HepG2 (cell line): ENCODE measurements around the gene TRMT1. TPM values are rescaled to one million over a fixed set of nuclear protein-coding genes. Genes with fewer than 3 reads are reported as not detected.
A peak's percentile ranks its signal among the peaks of the same experiment; 100 is the strongest.

Source experiments
- ASH2L ChIP-seq: fragments of 300-600, 200-600 bp; sonication (generic); IDR thresholded peaks from 2 replicates; pipeline ENCODE4 v1.7.0; 2017; ENCODE audit warnings: low read depth, mild to moderate bottlenecking, moderate library complexity, mixed read lengths, low read length; ENCODE audit not compliant: insufficient read length
- FOXA1 ChIP-seq, 2 experiments: fragments of 450-650 bp in 1 of 2; sonication (generic) in 1 of 2; formaldehyde crosslinking in 1 of 2; IDR thresholded peaks; 2 replicates each; pipeline versions ENCODE4 v1.4.0 to v1.6.1; 2016 to 2020; ENCODE audit warnings: missing genetic modification reagents in 1 of 2
- FOXP1 ChIP-seq, 2 experiments: fragments of 450-650 bp in 1 of 2; IDR thresholded peaks; 2 replicates each; pipeline ENCODE4 v1.6.1; 2017 to 2018; ENCODE audit warnings: antibody characterized with exemption in 1 of 2
- HMG20A ChIP-seq: IDR thresholded peaks from 2 replicates; pipeline ENCODE4 v1.6.1; 2016; ENCODE audit warnings: borderline replicate concordance
- KAT7 ChIP-seq: IDR thresholded peaks from 2 replicates; pipeline ENCODE4 v1.6.1; 2018; ENCODE audit warnings: borderline replicate concordance, missing compliant biosample characterization
- PHF21A ChIP-seq: sonication (generic); formaldehyde crosslinking; IDR thresholded peaks from 2 replicates; pipeline ENCODE4 v1.5.0; 2020; ENCODE audit warnings: mild to moderate bottlenecking, missing genetic modification reagents
- PITX1 ChIP-seq: sonication (generic); formaldehyde crosslinking; IDR thresholded peaks from 2 replicates; pipeline ENCODE4 v1.5.1; 2020; ENCODE audit warnings: mild to moderate bottlenecking, missing genetic modification reagents
- SP1 ChIP-seq, 2 experiments: fragments of 450-650 bp in 1 of 2; sonication (generic) in 1 of 2; formaldehyde crosslinking in 1 of 2; IDR thresholded peaks; 2 replicates each; pipeline versions ENCODE4 v1.4.0 to v1.6.1; 2016 to 2020; ENCODE audit warnings: missing genetic modification reagents in 1 of 2
- TBX3 ChIP-seq: fragments of 450-650 bp; IDR thresholded peaks from 2 replicates; pipeline ENCODE4 v1.6.1; 2017; ENCODE audit warnings: antibody characterized with exemption, mild to moderate bottlenecking, inconsistent platforms, borderline replicate concordance
- ZNF121 ChIP-seq: sonication (generic); formaldehyde crosslinking; IDR thresholded peaks from 2 replicates; pipeline ENCODE4 v1.5.0; 2020; ENCODE audit warnings: mild to moderate bottlenecking, missing genetic modification reagents
- ZNF143 ChIP-seq: sonication (generic); formaldehyde crosslinking; IDR thresholded peaks from 2 replicates; pipeline ENCODE4 v1.4.0; 2020; ENCODE audit warnings: missing genetic modification reagents
- ZNF205 ChIP-seq: IDR thresholded peaks from 2 replicates; pipeline ENCODE4 v1.6.1; 2018; ENCODE audit warnings: missing biosample characterization, missing genetic modification reagents
- polyA plus RNA-seq, 8 experiments: library from polyadenylated mRNA; depleted of rRNA in 3 of 8; stranded (reverse) in 7 of 8; unstranded in 1 of 8; fragments of >200 nt; fragmentation: Illumina TruSeq in 4 of 8; extraction: Trizol in 4 of 8; gene quantifications; 2 replicates each; pipeline versions ENCODE4 v1.2.1 to v1.2.3, GENCODE V29; 2011 to 2016; ENCODE audit warnings: low read depth in 4 of 8, missing spikeins in 1 of 8, mixed read lengths in 1 of 8; ENCODE audit not compliant: insufficient read depth in 1 of 8
- total RNA-seq, 5 experiments: library from RNA; depleted of rRNA; stranded (reverse); fragments of >200 nt; fragmentation: Illumina TruSeq; extraction: Trizol; gene quantifications; 2 replicates each; pipeline ENCODE4 v1.2.3, GENCODE V29; 2016; ENCODE audit warnings: low read depth in 1 of 5
- TF ChIP-seq, protein P1 (sequence below): sonication (generic); formaldehyde crosslinking; IDR thresholded peaks from 2 replicates; pipeline ENCODE4 v1.4.0; 2020; ENCODE audit warnings: low read depth, mild to moderate bottlenecking, missing genetic modification reagents
- TF ChIP-seq, protein P2 (sequence below): sonication (generic); formaldehyde crosslinking; IDR thresholded peaks from 2 replicates; pipeline ENCODE4 v1.4.0; 2020; ENCODE audit warnings: mild to moderate bottlenecking, missing genetic modification reagents
- TF ChIP-seq, protein P3 (sequence below): sonication (generic); formaldehyde crosslinking; IDR thresholded peaks from 2 replicates; pipeline ENCODE4 v1.8.1; 2022; ENCODE audit warnings: mild to moderate bottlenecking, missing genetic modification reagents
- TF ChIP-seq, protein P4 (sequence below): sonication (generic); formaldehyde crosslinking; IDR thresholded peaks from 2 replicates; pipeline ENCODE4 v1.5.1; 2020; ENCODE audit warnings: missing genetic modification reagents, mild to moderate bottlenecking, borderline replicate concordance
- TF ChIP-seq, protein P5 (sequence below): sonication (generic); formaldehyde crosslinking; IDR thresholded peaks from 2 replicates; pipeline ENCODE4 v1.8.1; 2023; ENCODE audit warnings: mild to moderate bottlenecking, missing genetic modification reagents

Gene TRMT1
- total and polyA plus RNA-seq, 2 of the 13 experiments (the other 11 are each of a cell fraction or from before 2014, with no cell fraction given), result 35.5 to 44.1 TPM

DNA sequence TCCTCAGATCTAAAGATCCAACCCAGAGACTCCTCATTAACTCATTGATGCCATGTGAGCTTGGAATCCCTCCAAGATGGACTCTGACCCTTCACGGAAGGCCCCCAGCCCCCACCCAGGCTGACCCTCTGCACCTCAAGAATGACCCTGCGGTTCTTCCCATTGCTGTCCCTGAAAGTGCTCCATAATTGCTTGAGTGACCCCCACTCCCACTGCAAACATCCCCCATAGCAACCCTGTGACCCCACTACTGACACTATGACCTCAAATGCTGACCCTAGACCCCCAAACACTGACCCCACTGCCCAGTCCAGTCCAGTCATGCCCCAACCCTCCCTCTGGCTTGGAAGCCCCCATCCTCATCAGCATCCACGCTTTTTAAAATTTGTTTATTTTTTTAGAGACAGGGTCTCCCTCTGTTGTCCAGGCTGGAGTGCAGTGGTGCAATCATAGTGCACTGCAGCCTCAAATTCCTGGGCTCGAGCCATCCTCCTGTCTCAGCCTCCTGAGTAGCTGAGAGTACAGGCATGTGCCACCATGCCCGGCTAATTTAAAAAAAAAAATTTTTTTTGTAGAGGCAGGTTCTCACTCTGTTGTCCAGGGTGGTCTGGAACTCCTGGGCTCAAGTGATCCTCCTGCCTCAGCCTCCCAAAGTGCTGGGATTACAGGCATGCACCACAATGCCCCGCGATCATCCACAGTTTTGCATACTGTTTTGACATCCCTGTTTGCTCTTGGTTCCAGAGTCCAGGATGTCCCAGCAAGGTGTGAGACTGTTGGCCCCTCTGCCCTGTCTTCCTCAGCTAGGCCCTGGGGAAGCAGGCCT lies 14.7 kb downstream of the TRMT1 start (continued):
- TF ChIP-seq, protein P1, sequence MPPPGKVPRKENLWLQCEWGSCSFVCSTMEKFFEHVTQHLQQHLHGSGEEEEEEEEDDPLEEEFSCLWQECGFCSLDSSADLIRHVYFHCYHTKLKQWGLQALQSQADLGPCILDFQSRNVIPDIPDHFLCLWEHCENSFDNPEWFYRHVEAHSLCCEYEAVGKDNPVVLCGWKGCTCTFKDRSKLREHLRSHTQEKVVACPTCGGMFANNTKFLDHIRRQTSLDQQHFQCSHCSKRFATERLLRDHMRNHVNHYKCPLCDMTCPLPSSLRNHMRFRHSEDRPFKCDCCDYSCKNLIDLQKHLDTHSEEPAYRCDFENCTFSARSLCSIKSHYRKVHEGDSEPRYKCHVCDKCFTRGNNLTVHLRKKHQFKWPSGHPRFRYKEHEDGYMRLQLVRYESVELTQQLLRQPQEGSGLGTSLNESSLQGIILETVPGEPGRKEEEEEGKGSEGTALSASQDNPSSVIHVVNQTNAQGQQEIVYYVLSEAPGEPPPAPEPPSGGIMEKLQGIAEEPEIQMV (CRISPR knock-in tag), result no peak
- TF ChIP-seq PITX1 (CRISPR knock-in tag), result peak; percentile 34; the same call in 1 of the 2 replicates
- TF ChIP-seq, protein P2, sequence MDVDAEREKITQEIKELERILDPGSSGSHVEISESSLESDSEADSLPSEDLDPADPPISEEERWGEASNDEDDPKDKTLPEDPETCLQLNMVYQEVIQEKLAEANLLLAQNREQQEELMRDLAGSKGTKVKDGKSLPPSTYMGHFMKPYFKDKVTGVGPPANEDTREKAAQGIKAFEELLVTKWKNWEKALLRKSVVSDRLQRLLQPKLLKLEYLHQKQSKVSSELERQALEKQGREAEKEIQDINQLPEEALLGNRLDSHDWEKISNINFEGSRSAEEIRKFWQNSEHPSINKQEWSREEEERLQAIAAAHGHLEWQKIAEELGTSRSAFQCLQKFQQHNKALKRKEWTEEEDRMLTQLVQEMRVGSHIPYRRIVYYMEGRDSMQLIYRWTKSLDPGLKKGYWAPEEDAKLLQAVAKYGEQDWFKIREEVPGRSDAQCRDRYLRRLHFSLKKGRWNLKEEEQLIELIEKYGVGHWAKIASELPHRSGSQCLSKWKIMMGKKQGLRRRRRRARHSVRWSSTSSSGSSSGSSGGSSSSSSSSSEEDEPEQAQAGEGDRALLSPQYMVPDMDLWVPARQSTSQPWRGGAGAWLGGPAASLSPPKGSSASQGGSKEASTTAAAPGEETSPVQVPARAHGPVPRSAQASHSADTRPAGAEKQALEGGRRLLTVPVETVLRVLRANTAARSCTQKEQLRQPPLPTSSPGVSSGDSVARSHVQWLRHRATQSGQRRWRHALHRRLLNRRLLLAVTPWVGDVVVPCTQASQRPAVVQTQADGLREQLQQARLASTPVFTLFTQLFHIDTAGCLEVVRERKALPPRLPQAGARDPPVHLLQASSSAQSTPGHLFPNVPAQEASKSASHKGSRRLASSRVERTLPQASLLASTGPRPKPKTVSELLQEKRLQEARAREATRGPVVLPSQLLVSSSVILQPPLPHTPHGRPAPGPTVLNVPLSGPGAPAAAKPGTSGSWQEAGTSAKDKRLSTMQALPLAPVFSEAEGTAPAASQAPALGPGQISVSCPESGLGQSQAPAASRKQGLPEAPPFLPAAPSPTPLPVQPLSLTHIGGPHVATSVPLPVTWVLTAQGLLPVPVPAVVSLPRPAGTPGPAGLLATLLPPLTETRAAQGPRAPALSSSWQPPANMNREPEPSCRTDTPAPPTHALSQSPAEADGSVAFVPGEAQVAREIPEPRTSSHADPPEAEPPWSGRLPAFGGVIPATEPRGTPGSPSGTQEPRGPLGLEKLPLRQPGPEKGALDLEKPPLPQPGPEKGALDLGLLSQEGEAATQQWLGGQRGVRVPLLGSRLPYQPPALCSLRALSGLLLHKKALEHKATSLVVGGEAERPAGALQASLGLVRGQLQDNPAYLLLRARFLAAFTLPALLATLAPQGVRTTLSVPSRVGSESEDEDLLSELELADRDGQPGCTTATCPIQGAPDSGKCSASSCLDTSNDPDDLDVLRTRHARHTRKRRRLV (CRISPR knock-in tag), result peak; percentile 99
- peak; percentile 79; the same call in 1 of the 2 replicates for TF ChIP-seq PHF21A (CRISPR knock-in tag)
- TF ChIP-seq TBX3, result peak; percentile 74; the same call in 1 of the 2 replicates
- TF ChIP-seq, protein P3, sequence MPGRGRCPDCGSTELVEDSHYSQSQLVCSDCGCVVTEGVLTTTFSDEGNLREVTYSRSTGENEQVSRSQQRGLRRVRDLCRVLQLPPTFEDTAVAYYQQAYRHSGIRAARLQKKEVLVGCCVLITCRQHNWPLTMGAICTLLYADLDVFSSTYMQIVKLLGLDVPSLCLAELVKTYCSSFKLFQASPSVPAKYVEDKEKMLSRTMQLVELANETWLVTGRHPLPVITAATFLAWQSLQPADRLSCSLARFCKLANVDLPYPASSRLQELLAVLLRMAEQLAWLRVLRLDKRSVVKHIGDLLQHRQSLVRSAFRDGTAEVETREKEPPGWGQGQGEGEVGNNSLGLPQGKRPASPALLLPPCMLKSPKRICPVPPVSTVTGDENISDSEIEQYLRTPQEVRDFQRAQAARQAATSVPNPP (CRISPR knock-in tag), result 0 out of 2 replicates have a peak, but pooled peaks have one; percentile 12
- no peak for TF ChIP-seq FOXP1 (IDR thresholded peaks at IDR 0.05)
- peak; percentile 49; the same call in 1 of the 2 replicates for TF ChIP-seq FOXP1 (CRISPR knock-in tag; IDR thresholded peaks at IDR 0.05)
- 0 out of 2 replicates have a peak, but pooled peaks have one; percentile 50 for TF ChIP-seq ZNF121 (CRISPR knock-in tag)
- no peak for TF ChIP-seq ASH2L
- peak; percentile 72 for TF ChIP-seq ZNF143 (CRISPR knock-in tag)
- TF ChIP-seq KAT7 (CRISPR knock-in tag), result no peak
- TF ChIP-seq FOXA1 (IDR thresholded peaks at IDR 0.05), result no peak
- TF ChIP-seq FOXA1 (CRISPR knock-in tag; IDR thresholded peaks at IDR 0.05), result peak; percentile 55
- TF ChIP-seq SP1 (IDR thresholded peaks at IDR 0.05), result no peak
- TF ChIP-seq SP1 (CRISPR knock-in tag; IDR thresholded peaks at IDR 0.05), result peak; percentile 23; the same call in 1 of the 2 replicates
- TF ChIP-seq, protein P4, sequence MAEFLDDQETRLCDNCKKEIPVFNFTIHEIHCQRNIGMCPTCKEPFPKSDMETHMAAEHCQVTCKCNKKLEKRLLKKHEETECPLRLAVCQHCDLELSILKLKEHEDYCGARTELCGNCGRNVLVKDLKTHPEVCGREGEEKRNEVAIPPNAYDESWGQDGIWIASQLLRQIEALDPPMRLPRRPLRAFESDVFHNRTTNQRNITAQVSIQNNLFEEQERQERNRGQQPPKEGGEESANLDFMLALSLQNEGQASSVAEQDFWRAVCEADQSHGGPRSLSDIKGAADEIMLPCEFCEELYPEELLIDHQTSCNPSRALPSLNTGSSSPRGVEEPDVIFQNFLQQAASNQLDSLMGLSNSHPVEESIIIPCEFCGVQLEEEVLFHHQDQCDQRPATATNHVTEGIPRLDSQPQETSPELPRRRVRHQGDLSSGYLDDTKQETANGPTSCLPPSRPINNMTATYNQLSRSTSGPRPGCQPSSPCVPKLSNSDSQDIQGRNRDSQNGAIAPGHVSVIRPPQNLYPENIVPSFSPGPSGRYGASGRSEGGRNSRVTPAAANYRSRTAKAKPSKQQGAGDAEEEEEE (CRISPR knock-in tag), result no peak
- no peak for TF ChIP-seq ZNF205 (CRISPR knock-in tag)
- TF ChIP-seq, protein P5, sequence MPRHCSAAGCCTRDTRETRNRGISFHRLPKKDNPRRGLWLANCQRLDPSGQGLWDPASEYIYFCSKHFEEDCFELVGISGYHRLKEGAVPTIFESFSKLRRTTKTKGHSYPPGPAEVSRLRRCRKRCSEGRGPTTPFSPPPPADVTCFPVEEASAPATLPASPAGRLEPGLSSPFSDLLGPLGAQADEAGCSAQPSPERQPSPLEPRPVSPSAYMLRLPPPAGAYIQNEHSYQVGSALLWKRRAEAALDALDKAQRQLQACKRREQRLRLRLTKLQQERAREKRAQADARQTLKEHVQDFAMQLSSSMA (CRISPR knock-in tag), result 0 out of 2 replicates have a peak, but pooled peaks have one; percentile 29
- no peak for TF ChIP-seq HMG20A (CRISPR knock-in tag)
